Mesothelial cell of epicardium (in vitro differentiated cells): Measurements from ENCODE around the gene HOXD9. TPM values are rescaled to one million over a fixed set of nuclear protein-coding genes. Genes with fewer than 3 reads are reported as not detected.
A peak's percentile ranks its signal among the peaks of the same experiment; 100 is the strongest.

Source experiments
- DNase-seq, 2 experiments: peaks; one replicate each; pipeline ENCODE4 v3.0.0; 2021; ENCODE audit warnings: low spot score in 2 of 2; ENCODE audit not compliant: unreplicated experiment in 2 of 2
- H3K27ac Mint-ChIP-seq: 2 replicates; pipeline ENCODE4 v1.8.0; 2021; ENCODE audit warnings: mixed read lengths
- H3K27me3 Mint-ChIP-seq: 2 replicates; pipeline ENCODE4 v1.8.0; 2021; ENCODE audit warnings: low read depth, mixed read lengths
- H3K36me3 Mint-ChIP-seq: 2 replicates; pipeline ENCODE4 v1.8.0; 2021; ENCODE audit warnings: mixed read lengths
- H3K4me1 Mint-ChIP-seq: 2 replicates; pipeline ENCODE4 v1.8.0; 2021; ENCODE audit warnings: mixed read lengths
- H3K4me3 Mint-ChIP-seq: 2 replicates; pipeline ENCODE4 v1.8.0; 2021; ENCODE audit warnings: mild to moderate bottlenecking, moderate library complexity, mixed read lengths
- H3K9me3 Mint-ChIP-seq: 2 replicates; pipeline ENCODE4 v1.8.0; 2021; ENCODE audit warnings: mixed read lengths
- total RNA-seq: library from RNA; stranded (reverse); gene quantifications from 3 replicates; pipeline ENCODE4 v1.2.1, GENCODE V29; 2021
- TF ChIP-seq, protein P1 (sequence below): fragments of 200-600 bp; sonication (generic); IDR thresholded peaks from one replicate; pipeline ENCODE4 v1.5.0; 2021; ENCODE audit warnings: antibody characterized with exemption; ENCODE audit not compliant: unreplicated experiment

Gene HOXD9
- total RNA-seq, 1 donor from 2014 or later = 1.1 TPM

DNA sequence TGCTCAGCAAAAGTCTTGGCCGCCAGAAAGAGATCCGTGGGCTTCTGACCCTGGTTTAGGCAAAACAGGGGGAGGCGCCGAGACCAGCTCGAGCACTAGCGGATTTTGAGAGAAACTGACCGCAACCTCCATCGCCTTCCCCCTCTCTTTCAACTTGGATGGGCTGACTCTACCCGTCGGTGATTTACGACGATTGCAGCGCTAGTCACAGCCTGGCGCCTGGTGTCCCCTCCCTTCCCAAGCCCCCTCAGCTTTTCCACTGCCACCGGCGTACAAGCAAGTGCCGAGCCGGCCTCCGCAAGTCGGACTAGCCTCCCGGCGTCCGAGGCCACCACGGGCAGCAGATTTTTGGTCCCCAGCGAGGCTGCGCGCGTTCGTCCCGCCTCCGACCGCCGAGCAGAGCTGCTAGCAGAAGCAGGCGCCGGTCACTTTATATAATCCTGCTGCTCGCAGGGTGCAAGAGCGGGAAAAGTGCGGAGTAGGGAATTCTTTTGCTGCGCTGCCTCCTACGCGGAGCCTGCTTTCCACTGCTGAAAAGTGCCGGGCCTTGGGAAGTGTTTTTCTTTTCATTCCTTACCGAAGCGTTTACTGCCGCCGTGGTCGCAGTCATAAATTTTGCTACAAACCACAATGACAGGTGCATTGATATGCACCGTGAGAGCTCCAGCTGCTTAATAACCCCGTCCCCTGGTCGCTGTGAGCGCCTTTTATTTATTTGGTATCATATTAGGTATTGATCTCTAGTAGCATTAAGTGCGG lies 42.3 kb downstream of the HOXD9 start:
- Mint-ChIP-seq H3K27ac (no peak overlapping the region), H3K4me3 (peak overlapping the region; percentile 33), H3K4me1 (peaks cover 19% of the 10 kb centered on the region), H3K36me3 (no peaks in the 10 kb centered on the region), H3K9me3 (no peaks in the 10 kb centered on the region), H3K27me3 (peaks cover 97% of the 10 kb centered on the region)
- DNase-seq = no peak
- TF ChIP-seq, protein P1, sequence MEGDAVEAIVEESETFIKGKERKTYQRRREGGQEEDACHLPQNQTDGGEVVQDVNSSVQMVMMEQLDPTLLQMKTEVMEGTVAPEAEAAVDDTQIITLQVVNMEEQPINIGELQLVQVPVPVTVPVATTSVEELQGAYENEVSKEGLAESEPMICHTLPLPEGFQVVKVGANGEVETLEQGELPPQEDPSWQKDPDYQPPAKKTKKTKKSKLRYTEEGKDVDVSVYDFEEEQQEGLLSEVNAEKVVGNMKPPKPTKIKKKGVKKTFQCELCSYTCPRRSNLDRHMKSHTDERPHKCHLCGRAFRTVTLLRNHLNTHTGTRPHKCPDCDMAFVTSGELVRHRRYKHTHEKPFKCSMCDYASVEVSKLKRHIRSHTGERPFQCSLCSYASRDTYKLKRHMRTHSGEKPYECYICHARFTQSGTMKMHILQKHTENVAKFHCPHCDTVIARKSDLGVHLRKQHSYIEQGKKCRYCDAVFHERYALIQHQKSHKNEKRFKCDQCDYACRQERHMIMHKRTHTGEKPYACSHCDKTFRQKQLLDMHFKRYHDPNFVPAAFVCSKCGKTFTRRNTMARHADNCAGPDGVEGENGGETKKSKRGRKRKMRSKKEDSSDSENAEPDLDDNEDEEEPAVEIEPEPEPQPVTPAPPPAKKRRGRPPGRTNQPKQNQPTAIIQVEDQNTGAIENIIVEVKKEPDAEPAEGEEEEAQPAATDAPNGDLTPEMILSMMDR = no peak

DNA sequence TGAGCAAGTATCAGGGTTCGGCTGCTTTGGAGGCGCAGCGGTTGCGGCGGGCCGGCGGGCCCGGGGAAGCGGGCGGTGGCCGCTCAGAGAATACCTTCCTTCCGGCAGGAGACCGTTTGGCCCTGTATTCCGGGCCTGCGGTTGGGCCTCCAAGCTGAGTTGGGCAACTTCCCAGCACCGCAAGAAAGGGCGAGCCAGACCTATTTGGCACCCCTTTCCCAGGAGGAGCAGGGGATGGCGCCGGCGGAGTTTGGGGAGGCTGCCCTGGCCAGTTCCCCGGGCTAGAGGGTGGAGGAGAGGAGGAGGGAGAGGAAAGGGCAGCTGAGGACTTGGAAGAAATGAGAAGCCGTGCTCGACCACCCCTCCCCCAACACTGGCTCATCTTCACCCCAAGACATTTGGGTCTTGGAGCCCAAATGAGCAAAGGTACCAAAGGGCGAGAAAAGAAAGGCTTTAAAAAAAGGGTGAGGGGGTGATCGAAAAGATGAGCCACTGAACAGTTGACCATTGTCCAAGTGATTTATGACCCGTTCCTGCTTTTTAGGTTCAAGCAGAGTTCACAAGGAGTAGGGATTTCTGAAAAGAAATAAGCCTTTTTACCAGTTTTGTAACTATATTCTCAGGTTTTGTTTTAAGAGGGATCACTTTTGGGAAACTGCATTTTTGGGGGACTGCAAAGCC lies 43.0 kb downstream of the HOXD9 start:
- Mint-ChIP-seq H3K36me3 (no peaks in the 10 kb centered on the region), H3K9me3 (no peaks in the 10 kb centered on the region), H3K4me3 (peak overlapping the region; percentile 33), H3K27ac (no peak overlapping the region), H3K27me3 (peaks cover 97% of the 10 kb centered on the region), H3K4me1 (peaks cover 16% of the 10 kb centered on the region)
- DNase-seq = no peak
- TF ChIP-seq, protein P1 = no peak

DNA sequence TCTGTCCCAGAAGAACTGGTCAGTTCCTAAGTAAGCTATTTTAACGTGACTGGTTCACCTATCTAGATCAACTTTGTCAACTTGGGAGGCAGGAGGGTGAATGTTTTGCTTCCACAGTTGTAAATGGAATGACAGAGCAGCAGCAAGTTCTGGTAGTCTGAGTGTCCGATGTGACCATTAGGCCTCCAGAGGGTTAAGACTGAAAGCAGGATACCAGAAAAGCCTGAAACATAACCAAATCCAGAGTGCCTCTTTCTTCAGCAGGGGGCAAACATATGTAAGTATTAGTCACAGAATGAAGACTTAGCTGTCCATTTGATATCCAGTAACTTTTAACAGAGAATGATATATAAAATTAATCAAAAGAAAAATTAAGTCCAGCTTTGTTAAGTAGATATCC lies 43.8 kb downstream of the HOXD9 start:
- no peak for DNase-seq
- peaks cover 16% of the 10 kb centered on the region for H3K4me1 Mint-ChIP-seq
- H3K9me3 Mint-ChIP-seq = no peaks in the 10 kb centered on the region
- TF ChIP-seq, protein P1 = no peak
- no peak overlapping the region for H3K27ac Mint-ChIP-seq
- no peak overlapping the region for H3K4me3 Mint-ChIP-seq
- H3K36me3 Mint-ChIP-seq = no peaks in the 10 kb centered on the region
- H3K27me3 Mint-ChIP-seq = peaks cover 97% of the 10 kb centered on the region

DNA sequence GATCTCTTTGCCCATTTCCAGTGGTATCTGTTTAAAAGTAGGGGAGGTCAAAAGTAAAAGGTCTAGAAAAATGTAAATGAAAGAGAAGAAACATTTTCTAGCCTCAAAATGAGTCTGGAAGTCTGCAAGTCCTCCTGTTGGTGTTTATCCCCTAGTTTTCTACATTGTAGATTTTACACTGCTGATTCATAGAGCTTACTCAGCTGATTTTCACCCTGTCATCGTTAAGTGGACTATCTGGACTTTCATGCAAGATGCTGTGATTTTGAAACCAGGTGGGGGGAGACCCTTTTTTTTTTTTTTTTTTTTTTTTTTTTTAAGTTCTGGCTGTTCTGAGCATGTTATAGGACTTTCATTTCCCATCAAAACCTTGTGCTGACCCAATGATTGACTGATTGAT lies 44.9 kb downstream of the HOXD9 start:
- H3K9me3 Mint-ChIP-seq = no peaks in the 10 kb centered on the region
- peaks cover 18% of the 10 kb centered on the region for H3K4me1 Mint-ChIP-seq
- no peaks in the 10 kb centered on the region for H3K36me3 Mint-ChIP-seq
- peaks cover 97% of the 10 kb centered on the region for H3K27me3 Mint-ChIP-seq
- DNase-seq = no peak
- no peak overlapping the region for H3K27ac Mint-ChIP-seq
- TF ChIP-seq, protein P1 = no peak
- no peak overlapping the region for H3K4me3 Mint-ChIP-seq

DNA sequence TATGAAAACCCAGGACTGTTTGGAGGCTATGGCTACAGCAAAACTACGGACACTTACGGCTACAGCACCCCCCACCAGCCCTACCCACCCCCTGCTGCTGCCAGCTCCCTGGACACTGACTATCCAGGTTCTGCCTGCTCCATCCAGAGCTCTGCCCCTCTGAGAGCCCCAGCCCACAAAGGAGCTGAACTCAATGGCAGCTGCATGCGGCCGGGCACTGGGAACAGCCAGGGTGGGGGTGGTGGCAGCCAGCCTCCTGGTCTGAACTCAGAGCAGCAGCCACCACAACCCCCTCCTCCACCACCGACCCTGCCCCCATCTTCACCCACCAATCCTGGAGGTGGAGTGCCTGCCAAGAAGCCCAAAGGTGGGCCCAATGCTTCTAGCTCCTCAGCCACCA lies 46.7 kb downstream of the HOXD9 start:
- peaks cover 17% of the 10 kb centered on the region for H3K4me1 Mint-ChIP-seq
- H3K27me3 Mint-ChIP-seq = peaks cover 98% of the 10 kb centered on the region
- no peak overlapping the region for H3K4me3 Mint-ChIP-seq
- no peaks in the 10 kb centered on the region for H3K36me3 Mint-ChIP-seq
- no peak for DNase-seq
- TF ChIP-seq, protein P1 = no peak
- no peaks in the 10 kb centered on the region for H3K9me3 Mint-ChIP-seq
- no peak overlapping the region for H3K27ac Mint-ChIP-seq
